H1 (cell line): ENCODE data around the gene GYPA. TPM values are rescaled to one million over a fixed set of nuclear protein-coding genes. Genes with fewer than 3 reads are reported as not detected.

Experiments
- CTCF ChIA-PET: fragments of 300-600 bp; sonication (Branson Sonifier 250); formaldehyde crosslinking; loops from one replicate; lab custom pipeline; 2021; ENCODE audit not compliant: partially characterized antibody; lab: Charles Lee
- POLR2A ChIA-PET: fragments of 300-600 bp; sonication (Branson Sonifier 250); formaldehyde crosslinking; loops from one replicate; lab custom pipeline; 2021; ENCODE audit warnings: inconsistent platforms; ENCODE audit not compliant: partially characterized antibody; lab: Charles Lee
- DNase-seq, 2 experiments: peaks; one replicate each; pipeline versions ENCODE4 v3.0.0 to v3.0.0-alpha.2; 2010 to 2022; ENCODE audit warnings: low spot score in 2 of 2, low read depth in 1 of 2, mixed read lengths in 1 of 2
- FAIRE-seq: peaks from 2 replicates; lab custom pipeline; 2011; peaks lifted over from hg19 to GRCh38; lab: Jason Lieb, UNC
- H2AFZ ChIP-seq: 2 replicates; pipeline ENCODE4 v1.8.1; 2012; ENCODE audit warnings: low read length, inconsistent platforms
- H2AK5ac ChIP-seq: 2 replicates; pipeline ENCODE4 v1.6.1; 2013; ENCODE audit warnings: low read depth, low read length
- H2BK120ac ChIP-seq: replicated peaks from 2 replicates; pipeline ENCODE3; 2013; ENCODE audit warnings: low read depth, low read length, inconsistent platforms
- H2BK12ac ChIP-seq: 2 replicates; pipeline ENCODE4 v1.6.1; 2013; ENCODE audit warnings: low read depth, low read length
- H2BK15ac ChIP-seq: 2 replicates; pipeline ENCODE4 v1.6.1; 2013; ENCODE audit warnings: low read length
- H2BK20ac ChIP-seq: 2 replicates; pipeline ENCODE4 v1.6.1; 2013; ENCODE audit warnings: low read length
- H2BK5ac ChIP-seq: 2 replicates; pipeline ENCODE4 v1.6.1; 2013; ENCODE audit warnings: low read depth, low read length
- H3K14ac ChIP-seq: 2 replicates; pipeline ENCODE4 v1.6.1; 2013; ENCODE audit warnings: inconsistent platforms; ENCODE audit not compliant: insufficient read length
- H3K18ac ChIP-seq: 2 replicates; pipeline ENCODE4 v1.6.1; 2013; ENCODE audit warnings: low read length; ENCODE audit errors: extremely low read depth
- H3K23ac ChIP-seq: 2 replicates; pipeline ENCODE4 v1.6.1; 2013; ENCODE audit warnings: inconsistent platforms; ENCODE audit not compliant: insufficient read length
- H3K23me2 ChIP-seq: 2 replicates; pipeline ENCODE4 v1.6.1; 2013; ENCODE audit warnings: low read depth, low read length
- H3K27ac ChIP-seq: 2 replicates; pipeline ENCODE4 v1.6.1; 2011; ENCODE audit warnings: low read depth, low read length, inconsistent platforms
- H3K27me3 ChIP-seq, 4 experiments: replicated peaks in 1 of 4; 1 replicate in 1 of 4; 2 replicates in 3 of 4; pipeline versions ENCODE4 v1.6.1 to v1.8.1; 2011 to 2013; ENCODE audit warnings: low read length in 3 of 4, mild to moderate bottlenecking in 3 of 4, inconsistent platforms in 2 of 4, mixed read lengths in 2 of 4, moderate library complexity in 1 of 4; ENCODE audit not compliant: control insufficient read depth in 3 of 4, insufficient read depth in 3 of 4; ENCODE audit errors: extremely low read depth in 1 of 4
- H3K36me3 ChIP-seq, 4 experiments: 2 replicates each; pipeline versions ENCODE4 v1.6.1 to v1.8.1; 2011 to 2013; ENCODE audit warnings: mild to moderate bottlenecking in 4 of 4, low read length in 3 of 4, moderate library complexity in 2 of 4, control low read depth in 1 of 4, inconsistent platforms in 1 of 4; ENCODE audit not compliant: insufficient read depth in 4 of 4, control insufficient read depth in 2 of 4
- H3K4ac ChIP-seq: replicated peaks from 2 replicates; pipeline ENCODE3; 2013; ENCODE audit warnings: low read length, low read depth, mixed read lengths, inconsistent platforms; ENCODE audit not compliant: insufficient read length
- H3K4me1 ChIP-seq, 4 experiments: replicated peaks in 1 of 4; 1 replicate in 1 of 4; 2 replicates in 3 of 4; pipeline versions ENCODE4 v1.6.1 to v1.8.1; 2011 to 2013; ENCODE audit warnings: low read length in 3 of 4, inconsistent platforms in 2 of 4, mixed read lengths in 1 of 4; ENCODE audit not compliant: insufficient read depth in 4 of 4, control insufficient read depth in 3 of 4
- H3K4me2 ChIP-seq, 2 experiments: 2 replicates each; pipeline versions ENCODE4 v1.6.1 to v1.8.1; 2011 to 2013; ENCODE audit warnings: low read depth in 2 of 2, low read length in 2 of 2, control low read depth in 1 of 2, inconsistent platforms in 1 of 2, mild to moderate bottlenecking in 1 of 2; ENCODE audit not compliant: insufficient read depth in 1 of 2
- H3K4me3 ChIP-seq, 4 experiments: fragments of 200-600, 300-600 bp in 1 of 4; sonication (generic), shearing (Covaris generic), sonication (Bioruptor Twin) in 1 of 4; 2 replicates each; pipeline versions ENCODE4 v1.5.1 to v1.8.1; 2011 to 2016; ENCODE audit warnings: low read length in 4 of 4, low read depth in 3 of 4, control low read depth in 2 of 4, inconsistent platforms in 2 of 4, mild to moderate bottlenecking in 2 of 4, mixed read lengths in 1 of 4, moderate library complexity in 1 of 4; ENCODE audit not compliant: insufficient read depth in 2 of 4; ENCODE audit errors: extremely low read depth in 1 of 4
- H3K56ac ChIP-seq: replicated peaks from 2 replicates; pipeline ENCODE3; 2013; ENCODE audit warnings: low read depth, mild to moderate bottlenecking, mixed read lengths, low read length, inconsistent platforms; ENCODE audit not compliant: insufficient read length
- H3K79me1 ChIP-seq: 2 replicates; pipeline ENCODE4 v1.6.1; 2013; ENCODE audit warnings: low read depth, low read length, control low read depth
- H3K79me2 ChIP-seq, 2 experiments: 2 replicates each; pipeline versions ENCODE4 v1.6.1 to v1.8.1; 2012 to 2013; ENCODE audit warnings: low read length in 2 of 2, mild to moderate bottlenecking in 2 of 2, inconsistent platforms in 1 of 2; ENCODE audit not compliant: insufficient read depth in 2 of 2, control insufficient read depth in 1 of 2
- H3K9ac ChIP-seq, 4 experiments: replicated peaks in 1 of 4; 1 replicate in 1 of 4; 2 replicates in 3 of 4; pipeline versions ENCODE4 v1.6.1 to v1.8.1; 2011 to 2013; ENCODE audit warnings: low read depth in 3 of 4, low read length in 3 of 4, control low read depth in 2 of 4, mild to moderate bottlenecking in 2 of 4, moderate library complexity in 2 of 4, inconsistent platforms in 1 of 4; ENCODE audit errors: extremely low read depth in 1 of 4
- H3K9me3 ChIP-seq, 2 experiments: 2 replicates each; pipeline versions ENCODE4 v1.6.1 to v1.8.1; 2012 to 2013; ENCODE audit warnings: mild to moderate bottlenecking in 2 of 2, moderate library complexity in 2 of 2, control low read depth in 1 of 2, inconsistent platforms in 1 of 2, low read depth in 1 of 2, low read length in 1 of 2, mixed read lengths in 1 of 2; ENCODE audit not compliant: insufficient read depth in 2 of 2
- H4K20me1 ChIP-seq, 2 experiments: replicated peaks in 1 of 2; 2 replicates each; pipeline versions ENCODE3 to v1.8.1; 2011 to 2013; ENCODE audit warnings: inconsistent platforms in 2 of 2, low read length in 2 of 2, mild to moderate bottlenecking in 1 of 2; ENCODE audit not compliant: insufficient read depth in 2 of 2, control insufficient read depth in 1 of 2
- H4K5ac ChIP-seq: 2 replicates; pipeline ENCODE4 v1.6.1; 2013; ENCODE audit warnings: low read length, low read depth, mixed read lengths, inconsistent platforms; ENCODE audit not compliant: insufficient read length
- H4K8ac ChIP-seq: 2 replicates; pipeline ENCODE4 v1.8.0; 2013; ENCODE audit warnings: mild to moderate bottlenecking, moderate library complexity, low read length, inconsistent platforms; ENCODE audit not compliant: insufficient read depth; ENCODE audit errors: extremely low read depth
- H4K91ac ChIP-seq: replicated peaks from 2 replicates; pipeline ENCODE3; 2013; ENCODE audit warnings: low read length, mixed read lengths, inconsistent platforms; ENCODE audit not compliant: insufficient read length
- CTBP2 ChIP-seq: IDR thresholded peaks from 2 replicates; pipeline ENCODE4 v1.7.0; 2011; ENCODE audit warnings: borderline replicate concordance, mild to moderate bottlenecking, moderate library complexity, mixed read lengths, low read length; ENCODE audit not compliant: insufficient read depth, insufficient read length
- CTCF ChIP-seq, 3 experiments: IDR thresholded peaks; 1 replicate in 2 of 3; 2 replicates in 1 of 3; pipeline versions ENCODE4 v1.5.1 to v1.6.1; 2011; ENCODE audit warnings: low read length in 3 of 3, mild to moderate bottlenecking in 3 of 3, inconsistent platforms in 2 of 3, low read depth in 1 of 3, moderate library complexity in 1 of 3; ENCODE audit not compliant: insufficient read depth in 1 of 3; ENCODE audit errors: control extremely low read depth in 1 of 3
- RAD21 ChIP-seq, 2 experiments: IDR thresholded peaks in 1 of 2; conservative IDR thresholded peaks in 1 of 2; 2 replicates each; pipeline ENCODE4 v1.6.1; 2011; ENCODE audit warnings: low read depth in 2 of 2, low read length in 2 of 2, improper control_type of control experiment in 1 of 2, inconsistent platforms in 1 of 2, mild to moderate bottlenecking in 1 of 2, moderate library complexity in 1 of 2
- WGBS, 2 experiments: shearing (Covaris generic) in 1 of 2; methylation state at CpG; one replicate each; pipeline versions ENCODE4 v1.1.6 to v1.1.7; 2013 to 2015; ENCODE audit warnings: low lambda C conversion rate in 2 of 2, mixed read lengths in 2 of 2, inconsistent platforms in 1 of 2, low coverage in 1 of 2, missing lambda C conversion rate in 1 of 2; ENCODE audit not compliant: insufficient replicate concordance in 2 of 2, insufficient coverage in 1 of 2, insufficient read length in 1 of 2; ENCODE audit errors: extremely low coverage in 1 of 2, missing lambda C conversion rate in 1 of 2; 5-methylcytosine and 5-hydroxymethylcytosine counted together
- polyA plus RNA-seq, 7 experiments: library from polyadenylated mRNA; depleted of rRNA in 3 of 7; stranded (reverse) in 5 of 7; unstranded in 2 of 7; fragments of >200 nt in 5 of 7; fragments of 200-250 nt in 2 of 7; gene quantifications; 1 replicate in 5 of 7; 2 replicates in 1 of 7; 4 replicates in 1 of 7; pipeline versions ENCODE4 v1.2.1 to v1.2.3, GENCODE V29; 2011 to 2013; ENCODE audit warnings: missing spikeins in 2 of 7, mixed read lengths in 2 of 7
- total RNA-seq: library from RNA; stranded (reverse); fragmentation: NEBNext Ultra II Directional; extraction: Animal tissue kit (Norgen Biotek cat#: 25700); gene quantifications from 2 replicates; pipeline ENCODE4 v1.2.1, GENCODE V29; 2021

The GYPA gene
- total and polyA plus RNA-seq, 2 of the 8 experiments (the other 6 are each of a cell fraction or from before 2014, with no cell fraction given): not detected

- Histone ChIP-seq H3K23ac (no peak overlapping the region), H2BK20ac (no peak overlapping the region), H2BK12ac (no peak overlapping the region), H2BK15ac (no peak overlapping the region), H3K27me3 (no peaks in the 10 kb centered on the region), H3K18ac (no peak overlapping the region), H3K4me1 (peaks cover 0 to 3% (median 1%) of the 10 kb centered on the region in 4 experiments; a peak in 1 of 7 replicates), H3K4ac (no peak overlapping the region), H3K14ac (no peak overlapping the region), H3K4me2 (no peak overlapping the region), H3K9ac (no peak overlapping the region), H4K91ac (no peak overlapping the region), H3K79me2 (no peaks in the 10 kb centered on the region), H2BK120ac (no peak overlapping the region), H3K9me3 (no peaks in the 10 kb centered on the region), H3K27ac (no peak overlapping the region), H2AFZ (peak overlapping the region; percentile 96), H3K79me1 (no peaks in the 10 kb centered on the region), H3K4me3 (no peak overlapping the region), H2BK5ac (no peak overlapping the region), H3K36me3 (no peaks in the 10 kb centered on the region), H4K8ac (no peak overlapping the region), H3K56ac (no peak overlapping the region), H3K23me2 (no peaks in the 10 kb centered on the region), H2AK5ac (no peak overlapping the region), H4K5ac (no peak overlapping the region), H4K20me1 (no peaks in the 10 kb centered on the region)
- DNase-seq: no peak
- 25% methylated on average over 5 of the region's 5 CpGs; no CpG with 5 or more reads in 1 of the 2 experiments for WGBS, 2 experiments
- peak in 2 of 3 experiments; percentile 25 to 42; a peak in 2 of 4 replicates for TF ChIP-seq CTCF (IDR thresholded peaks at IDR 0.05; ENCODE audit: control extremely low read depth in 1 of 3, insufficient read depth in 1 of 3, low read depth in 1 of 3, low read length in 3 of 3)
- TF ChIP-seq CTBP2: no peak
- peak; percentile 77 to 78 for TF ChIP-seq RAD21 (IDR thresholded peaks at IDR 0.05 in 1 of 2, conservative IDR thresholded peaks at IDR 0.05 in 1 of 2; ENCODE audit: low read depth in 2 of 2, low read length in 2 of 2)
- ChIA-PET POLR2A (no interaction called here), CTCF (interaction anchor here (0.8 to 1.2 kb wide), 11 partner anchors 10 to 929 kb away, joined by 3 to 10 read pairs (median 3); no protein-coding TSS in a partner anchor)
- peak; percentile 52 for FAIRE-seq
Observed at GRCh38 chr4:144174401-144175067, 34.0 kb upstream of the GYPA start.
